TTC549 (cell line): ENCODE data around the gene PDXDC1.
"Not testable (repeated sequence)": the region's sequence is repeated elsewhere in the genome, so short reads cannot be mapped to it uniquely, and the experiment has no call there.

Experiments used
- FAIRE-seq: peaks from 2 replicates; lab custom pipeline; 2012; peaks lifted over from hg19 to GRCh38; lab: Jason Lieb, UNC

The PDXDC1 gene

DNA sequence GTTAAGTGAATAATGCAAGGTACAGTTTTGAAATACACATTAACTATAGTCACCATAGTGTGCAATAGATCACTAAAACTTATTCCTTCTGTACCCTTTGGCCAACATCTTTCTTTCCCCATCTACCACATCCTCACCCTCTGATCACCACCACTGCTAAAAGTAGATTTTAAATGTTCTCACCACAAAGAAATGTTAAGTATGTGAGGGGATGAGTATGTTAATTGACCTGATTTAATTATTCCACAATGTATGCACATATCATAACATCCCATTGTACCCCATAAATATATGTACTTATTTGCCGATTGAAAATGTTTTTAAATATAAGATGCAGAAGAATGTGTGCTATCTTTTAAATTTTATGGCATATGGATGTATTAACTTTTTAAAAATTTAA lies 188.2 kb downstream of the PDXDC1 start:
- FAIRE-seq = not testable (repeated sequence)

DNA sequence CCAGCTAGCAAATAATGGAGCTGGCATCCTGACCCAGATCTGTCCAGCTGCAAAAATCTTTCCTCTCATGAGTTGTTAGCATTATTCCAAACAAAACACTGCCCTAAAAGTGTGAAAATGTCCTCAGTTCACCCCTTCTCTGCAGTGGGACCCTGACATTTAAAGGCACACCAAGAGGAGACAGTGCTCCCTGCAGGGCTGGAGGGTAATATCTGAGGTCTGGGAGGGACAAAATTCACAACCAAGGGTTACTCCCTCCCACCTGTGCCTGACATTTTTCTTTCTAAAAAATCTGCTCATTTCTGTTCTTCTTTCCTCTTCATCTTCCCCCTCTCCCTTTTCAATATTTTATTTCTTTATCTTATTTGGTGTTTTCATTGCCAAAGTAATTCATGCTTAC lies 191.4 kb downstream of the PDXDC1 start:
- FAIRE-seq = not testable (repeated sequence)

DNA sequence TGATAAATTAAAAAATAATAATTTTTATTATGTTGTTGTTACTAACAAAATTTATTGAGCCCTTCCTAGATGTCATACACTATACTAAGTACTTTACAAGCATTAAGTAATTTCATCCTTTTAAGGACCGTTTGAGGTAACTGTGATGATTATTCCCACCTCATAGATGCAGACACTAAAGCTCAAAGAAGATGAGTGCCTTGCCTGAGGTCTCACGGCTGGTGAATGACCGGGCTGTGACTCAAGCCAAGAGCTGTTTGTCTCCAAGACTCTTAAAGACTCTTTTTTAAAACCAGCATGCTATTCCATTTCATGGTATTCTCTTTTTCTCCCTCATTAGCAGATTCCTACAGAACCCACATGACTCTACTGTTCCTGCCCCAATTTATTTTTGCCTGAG lies 193.5 kb downstream of the PDXDC1 start:
- FAIRE-seq = not testable (repeated sequence)

- FAIRE-seq = not testable (repeated sequence)
These were observed 194.3 kb downstream of the PDXDC1 start for GRCh38 chr16:15168953-15169652.

DNA sequence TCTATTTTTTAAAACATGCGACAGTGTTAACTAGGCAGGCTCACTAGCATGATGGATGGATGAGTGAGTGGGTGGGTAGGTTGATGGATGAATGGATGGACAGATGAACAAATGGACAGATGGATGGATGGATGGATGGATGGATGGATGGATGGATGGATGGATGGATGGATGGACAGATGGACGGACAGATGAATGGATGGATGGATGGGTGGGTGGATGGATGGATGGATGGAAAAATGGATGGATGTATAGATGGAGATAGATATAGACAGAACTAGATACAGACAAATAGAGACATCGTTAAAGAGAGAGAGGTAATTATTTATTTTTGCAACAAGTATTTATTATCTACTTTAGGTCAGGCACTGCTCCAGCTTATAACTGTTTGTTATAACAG lies 205.1 kb downstream of the PDXDC1 start:
- not testable (repeated sequence) for FAIRE-seq

DNA sequence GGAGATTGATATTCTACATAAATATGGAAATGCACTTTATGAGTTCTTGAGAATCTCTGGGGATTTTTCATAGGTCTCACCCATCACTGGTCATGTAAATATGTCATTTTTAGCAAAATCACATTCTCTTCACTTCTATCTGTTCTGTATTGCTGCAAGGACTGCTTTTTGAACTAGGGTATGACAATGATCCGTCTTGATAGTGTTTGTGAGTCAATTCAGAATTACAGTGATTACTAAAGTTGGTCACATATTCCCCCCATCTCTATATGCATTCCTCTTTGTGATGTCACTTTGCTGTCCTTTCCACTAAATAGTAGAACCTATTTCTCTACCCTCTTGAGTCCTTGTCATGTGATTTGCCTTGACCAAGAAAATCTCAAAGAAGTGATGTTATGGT lies 206.1 kb downstream of the PDXDC1 start:
- FAIRE-seq = not testable (repeated sequence)

GRCh38 chr16:15184000-15184399 lies 209.2 kb downstream of the PDXDC1 start:
- FAIRE-seq = not testable (repeated sequence)
